T-helper 1 cell treated with Interleukin-12 subunit alpha and Interleukin-12 subunit beta and Interleukin-4 antibody, amounts not matched to agents 30 ng/mL and 1 ng/mL, for 36 hours (primary cell): ENCODE results near the gene ACOT7. TPM values are rescaled to one million over a fixed set of nuclear protein-coding genes. Genes with fewer than 3 reads are reported as not detected.

Source experiments
- intact Hi-C: fragments of 100-400 bp; cut with micrococcal nuclease; formaldehyde crosslinking; loops from one replicate; pipeline ENCODE4 v1.15.1; 2024
- total RNA-seq: library from RNA; stranded (reverse); gene quantifications from 2 replicates; pipeline ENCODE4 v1.2.3, GENCODE V29; 2022

The ACOT7 gene
- total RNA-seq, 1 donor from 2014 or later, result 72.3 TPM

- intact Hi-C loops, result loop anchor here (1.0 to 2.0 kb wide), 7 partner anchors 11 to 112 kb away; partner anchors contain the start of gene ACOT7
These were observed 44.9 kb downstream of the ACOT7 start for GRCh38 chr1:6348511-6349191.

DNA sequence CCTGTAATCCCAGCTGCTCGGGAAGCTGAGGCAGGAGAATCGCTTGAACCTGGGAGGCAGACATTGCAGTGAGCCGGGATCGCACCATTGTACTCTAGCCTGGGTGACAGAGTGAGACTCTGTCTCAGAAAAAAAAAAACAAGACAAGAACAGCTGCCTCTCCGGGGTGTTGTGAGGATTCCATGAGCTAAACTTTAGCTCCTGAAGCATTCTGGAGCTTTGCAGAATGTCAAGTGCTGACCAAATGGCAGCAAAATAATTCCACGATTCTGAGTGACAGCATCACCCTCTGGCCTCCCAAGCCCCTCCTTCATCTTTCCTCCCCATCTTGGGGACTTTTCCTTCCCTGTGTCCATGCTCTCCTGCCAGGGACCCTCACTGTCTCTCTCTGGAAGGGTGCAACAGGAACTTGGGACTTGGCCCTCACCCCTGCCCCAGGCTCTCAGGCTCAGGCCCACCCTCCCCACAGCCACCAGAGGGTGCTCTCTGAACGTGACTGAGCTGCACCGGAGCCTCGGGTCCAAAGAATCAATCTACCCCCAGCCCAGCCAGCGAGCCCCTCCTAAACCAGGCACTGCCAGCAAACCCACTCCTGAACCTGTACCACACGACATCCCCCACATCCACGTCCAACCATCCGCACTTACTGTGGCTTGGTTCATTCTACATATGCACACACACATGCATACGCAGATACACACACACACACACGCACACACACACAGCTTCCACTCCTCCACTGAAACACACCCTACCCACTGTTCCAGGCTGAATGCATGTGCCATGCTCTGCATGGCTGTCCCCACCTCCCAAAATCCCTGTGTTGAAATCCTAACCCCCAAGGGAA lies 45.7 kb downstream of the ACOT7 start:
- intact Hi-C loops, result loop anchor here (1.0 to 2.0 kb wide), 7 partner anchors 11 to 112 kb away; partner anchors contain the start of gene ACOT7

- intact Hi-C loops, result no loop called here
These were observed 48.1 kb downstream of the ACOT7 start for GRCh38 chr1:6345460-6345859.

- intact Hi-C loops, result no loop called here
These were observed 48.6 kb downstream of the ACOT7 start for GRCh38 chr1:6345009-6345408.

- intact Hi-C loops, result loop anchor here (1.0 kb wide), 3 partner anchors 61 to 235 kb away; no protein-coding TSS in a partner anchor
These were observed 49.8 kb downstream of the ACOT7 start for GRCh38 chr1:6343506-6344405.

GRCh38 chr1:6342056-6342455 lies 51.5 kb downstream of the ACOT7 start:
- intact Hi-C loops, result no loop called here

DNA sequence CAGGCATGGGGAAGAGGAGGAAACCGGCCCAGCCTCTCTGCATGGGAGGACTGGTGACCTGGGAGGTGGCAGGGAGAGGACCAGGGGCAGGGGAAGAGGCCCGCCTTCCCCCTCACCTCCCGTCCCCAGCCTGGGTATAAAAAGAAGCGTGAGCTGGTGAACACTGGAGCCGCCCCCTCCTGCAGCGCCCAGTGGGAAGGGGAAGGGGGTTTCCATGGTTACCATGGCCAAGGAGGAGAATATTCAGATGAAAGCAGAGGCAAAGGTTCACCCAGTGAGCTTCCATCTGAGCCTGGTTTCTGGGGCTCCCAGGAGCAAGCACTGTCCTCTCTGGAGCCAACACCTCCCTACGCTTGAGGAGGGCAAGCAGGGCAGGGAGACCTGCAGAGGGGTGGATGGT lies 54.9 kb downstream of the ACOT7 start:
- intact Hi-C loops, result no loop called here

DNA sequence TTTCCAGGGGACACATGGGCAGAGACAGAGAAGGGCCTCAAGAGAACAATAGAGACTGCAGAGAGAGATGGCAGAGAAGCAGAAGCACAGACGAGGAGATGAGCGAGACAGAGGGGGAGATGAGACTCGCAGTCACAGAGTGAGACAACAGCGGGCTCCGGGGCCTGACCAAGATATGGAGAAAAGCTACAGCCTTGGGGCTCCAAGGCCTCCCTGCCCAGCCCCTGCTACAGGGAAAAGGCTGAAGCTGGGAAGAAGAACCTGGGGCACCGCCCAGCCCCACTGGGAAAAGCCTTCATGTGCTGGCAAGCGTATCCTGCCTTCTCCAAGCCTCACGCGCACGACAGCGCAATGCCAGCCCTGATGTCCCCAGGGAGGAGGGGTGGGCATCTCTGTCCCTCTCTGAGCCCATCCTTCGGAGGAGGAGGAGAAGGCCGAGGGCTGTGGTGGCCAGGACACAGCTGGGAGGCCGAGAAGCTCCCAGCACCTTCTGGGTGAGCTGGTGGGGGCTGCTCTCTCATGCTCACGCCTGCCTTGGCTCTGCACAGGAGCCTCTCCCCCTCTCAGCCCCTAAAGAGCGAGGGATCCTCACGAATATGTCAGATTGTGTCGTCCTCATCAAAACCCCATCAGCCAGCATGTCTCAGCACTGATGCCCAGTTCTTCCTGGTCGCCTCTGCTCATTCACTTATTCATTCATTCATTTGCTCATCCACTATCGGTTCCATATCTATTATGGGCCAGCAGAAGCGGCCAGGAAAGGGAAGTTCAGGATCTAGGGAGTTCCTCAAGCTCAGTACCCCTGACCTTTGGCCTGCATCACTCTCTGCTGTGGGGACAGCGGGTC lies 56.6 kb downstream of the ACOT7 start:
- intact Hi-C loops, result no loop called here

DNA sequence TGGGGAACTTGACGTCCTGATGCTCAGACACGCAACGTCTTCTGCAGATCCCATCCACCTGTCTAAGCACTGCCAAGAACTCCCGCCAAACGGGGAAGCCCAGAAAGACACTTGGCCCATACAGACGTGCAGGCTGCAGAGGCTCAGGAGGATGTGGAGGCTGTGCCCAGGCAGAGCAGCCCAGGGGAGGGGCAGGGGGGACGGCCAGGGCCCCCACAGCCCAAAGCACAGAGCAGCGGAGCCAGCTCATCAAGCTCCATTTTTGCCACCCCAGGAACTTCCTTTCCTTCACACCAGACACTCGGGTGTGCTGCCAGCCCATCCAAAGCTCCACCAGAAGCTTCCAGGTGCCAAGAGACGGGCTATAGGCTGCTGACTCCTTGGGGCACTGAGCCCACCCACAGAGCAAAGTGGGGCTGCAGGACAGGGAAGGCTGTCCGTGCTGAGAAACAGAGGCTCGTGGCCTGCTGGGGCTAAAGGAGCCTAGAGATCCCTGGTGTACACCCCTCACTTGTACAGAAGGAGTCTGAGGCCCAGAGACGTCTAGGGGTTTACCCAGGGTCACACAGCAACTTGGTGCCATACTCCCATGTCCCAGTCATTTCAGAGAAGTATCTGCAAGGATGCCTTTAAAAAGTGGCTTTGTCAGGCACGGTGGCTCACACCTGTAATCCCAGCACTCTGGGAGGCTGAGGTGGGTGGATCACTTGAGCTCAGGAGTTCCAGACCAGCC lies 59.1 kb downstream of the ACOT7 start:
- intact Hi-C loops, result no loop called here

GRCh38 chr1:6332821-6333220 lies 60.7 kb downstream of the ACOT7 start:
- intact Hi-C loops, result no loop called here

- intact Hi-C loops, result no loop called here
These were observed 61.9 kb downstream of the ACOT7 start for GRCh38 chr1:6331543-6332273.

- intact Hi-C loops, result no loop called here
These were observed 63.1 kb downstream of the ACOT7 start for GRCh38 chr1:6330410-6330911.

GRCh38 chr1:6329851-6330250 lies 63.7 kb downstream of the ACOT7 start:
- intact Hi-C loops, result no loop called here

GRCh38 chr1:6329396-6329795 lies 64.2 kb downstream of the ACOT7 start:
- intact Hi-C loops, result no loop called here

GRCh38 chr1:6328696-6329095 lies 64.9 kb downstream of the ACOT7 start:
- intact Hi-C loops, result no loop called here

DNA sequence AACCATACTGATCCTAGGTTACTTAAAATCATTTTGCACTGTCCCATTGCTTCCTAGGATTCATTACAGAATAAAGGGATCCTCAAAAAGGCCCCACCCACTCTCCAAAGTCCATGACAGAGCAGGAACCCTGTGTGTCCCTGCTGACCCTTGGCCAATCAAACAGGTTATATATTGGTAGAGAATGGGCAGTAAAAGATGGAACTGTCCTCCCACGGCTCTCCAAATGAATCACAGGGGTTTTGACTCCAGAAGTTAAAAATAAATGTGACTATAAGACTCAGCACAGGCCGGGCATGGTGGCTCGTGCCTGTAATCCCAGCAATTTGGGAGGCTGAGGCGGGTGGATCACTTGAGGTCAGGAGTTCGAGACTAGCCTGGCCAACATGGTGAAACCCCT lies 65.5 kb downstream of the ACOT7 start:
- intact Hi-C loops, result no loop called here

DNA sequence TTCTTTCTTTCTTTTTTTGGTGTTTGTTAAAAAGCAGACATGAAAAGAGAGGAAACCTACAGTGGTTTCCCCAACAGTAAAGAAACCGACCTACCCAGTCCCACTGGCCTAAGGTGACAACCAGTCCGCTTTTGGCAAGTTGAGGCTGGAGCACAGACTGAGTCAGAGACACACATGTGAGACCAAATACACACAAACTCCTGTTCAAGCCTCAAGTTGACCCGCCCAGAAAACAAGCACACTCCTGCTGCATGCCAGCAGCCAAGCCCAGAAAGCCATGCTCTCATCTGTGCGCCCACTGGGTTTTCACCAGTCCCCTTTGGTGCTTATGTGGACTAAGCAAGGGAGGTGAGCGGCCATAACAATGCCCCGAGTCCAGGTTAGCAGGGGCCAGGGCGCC lies 68.1 kb downstream of the ACOT7 start:
- intact Hi-C loops, result no loop called here

GRCh38 chr1:6322161-6322560 lies 71.4 kb downstream of the ACOT7 start:
- intact Hi-C loops, result no loop called here

DNA sequence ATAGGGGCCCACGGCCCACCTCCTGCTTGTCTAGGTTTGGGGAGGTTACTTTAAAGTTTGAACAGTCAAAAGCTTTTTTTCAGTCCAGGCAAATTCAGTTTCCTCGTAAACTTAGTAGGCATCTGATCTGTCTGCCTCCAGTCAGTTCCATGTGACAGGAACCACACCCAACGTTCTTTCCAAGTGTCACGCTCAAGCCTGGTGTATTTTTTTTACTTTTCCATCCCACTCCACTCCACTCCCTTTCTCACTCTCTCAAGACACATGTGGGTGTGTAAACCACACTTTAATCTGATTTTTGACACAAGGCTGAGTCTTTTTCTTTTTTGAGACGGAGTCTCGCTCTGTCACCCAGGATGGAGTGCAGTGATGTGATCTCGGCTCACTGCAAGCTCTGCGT lies 72.4 kb downstream of the ACOT7 start:
- intact Hi-C loops, result no loop called here
